ENCODE measurements around the gene GALNT18.

GALNT18 gene

GRCh38 chr11:11586465-11586864, 35.3 kb downstream of the GALNT18 start:
- DNase-seq (ENCODE audit: low spot score): no peak

- DNase-seq (ENCODE audit: low spot score): no peak
Observed at GRCh38 chr11:11584937-11585336, 36.9 kb downstream of the GALNT18 start.

DNA sequence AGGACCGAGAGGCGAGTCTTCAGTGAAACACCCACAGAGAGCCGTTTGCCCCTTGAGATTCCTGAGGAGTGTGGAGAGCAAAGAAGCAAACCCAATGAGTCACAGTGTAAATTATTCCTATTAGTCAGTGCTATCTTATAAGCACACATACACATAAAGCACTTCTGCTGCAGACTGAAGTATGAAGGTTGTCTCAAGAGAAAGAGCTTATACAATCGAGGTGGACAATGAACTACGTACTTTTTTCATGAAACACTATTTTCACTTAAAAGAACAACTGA, 37.3 kb downstream of the GALNT18 start:
- no peak for DNase-seq (ENCODE audit: low spot score)

- DNase-seq (ENCODE audit: low spot score): no peak
Observed at GRCh38 chr11:11583801-11584529, 37.8 kb downstream of the GALNT18 start.

GRCh38 chr11:11582011-11582701, 39.6 kb downstream of the GALNT18 start:
- no peak for DNase-seq (ENCODE audit: low spot score)

GRCh38 chr11:11581481-11581880, 40.3 kb downstream of the GALNT18 start:
- no peak for DNase-seq (ENCODE audit: low spot score)

- DNase-seq (ENCODE audit: low spot score): no peak
Observed at GRCh38 chr11:11580841-11581411, 40.9 kb downstream of the GALNT18 start.

- no peak for DNase-seq (ENCODE audit: low spot score)
Observed at GRCh38 chr11:11580012-11580411, 41.8 kb downstream of the GALNT18 start.

GRCh38 chr11:11579012-11579988, 42.5 kb downstream of the GALNT18 start:
- no peak for DNase-seq (ENCODE audit: low spot score)

DNA sequence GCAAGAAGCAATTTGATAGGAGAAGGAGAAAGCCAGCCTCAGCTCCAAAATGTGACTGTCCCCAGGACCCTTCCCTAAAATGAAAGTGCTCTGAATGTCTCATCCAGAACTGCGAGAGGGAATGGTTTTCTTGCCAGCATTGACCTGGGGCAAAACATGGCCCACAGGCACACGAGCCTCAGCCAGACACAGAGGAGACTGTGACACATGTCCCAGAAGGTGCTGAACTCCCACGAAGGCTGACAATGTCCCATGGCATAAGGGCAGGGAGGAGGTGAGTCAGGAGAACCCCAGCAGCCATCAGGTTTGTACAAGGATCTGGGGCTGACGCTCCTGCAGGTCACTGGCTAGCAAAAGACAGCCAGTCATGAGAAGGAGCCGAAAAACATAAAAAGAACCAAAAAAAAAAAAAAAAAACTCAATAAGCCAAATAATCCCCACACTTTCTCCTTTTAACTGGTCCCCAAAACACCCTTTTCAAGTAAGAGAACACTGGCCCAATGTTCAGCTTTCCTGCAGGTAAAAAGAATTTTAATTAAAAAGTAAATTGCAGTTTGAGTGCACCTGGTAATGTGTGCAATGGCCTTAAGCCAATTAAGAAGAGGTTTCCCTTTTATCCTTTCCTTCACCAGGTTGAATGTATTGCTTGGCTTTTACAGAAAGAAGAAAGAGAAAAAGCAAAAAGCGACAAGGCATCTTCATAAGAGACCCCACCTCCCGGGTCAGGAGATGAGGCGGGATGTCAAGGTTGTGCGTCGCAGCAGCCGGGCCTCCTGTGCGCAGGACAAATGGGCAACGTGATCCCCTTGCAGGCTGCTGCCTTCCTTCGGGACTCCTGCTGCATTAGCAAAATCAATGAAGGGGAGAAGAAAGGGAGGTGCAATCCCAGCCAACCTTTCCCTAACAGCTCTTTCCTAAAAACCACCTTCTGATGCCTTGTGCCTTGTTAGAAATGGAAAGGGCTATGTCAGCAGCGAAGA, 43.6 kb downstream of the GALNT18 start:
- no peak for DNase-seq (ENCODE audit: low spot score)

DNA sequence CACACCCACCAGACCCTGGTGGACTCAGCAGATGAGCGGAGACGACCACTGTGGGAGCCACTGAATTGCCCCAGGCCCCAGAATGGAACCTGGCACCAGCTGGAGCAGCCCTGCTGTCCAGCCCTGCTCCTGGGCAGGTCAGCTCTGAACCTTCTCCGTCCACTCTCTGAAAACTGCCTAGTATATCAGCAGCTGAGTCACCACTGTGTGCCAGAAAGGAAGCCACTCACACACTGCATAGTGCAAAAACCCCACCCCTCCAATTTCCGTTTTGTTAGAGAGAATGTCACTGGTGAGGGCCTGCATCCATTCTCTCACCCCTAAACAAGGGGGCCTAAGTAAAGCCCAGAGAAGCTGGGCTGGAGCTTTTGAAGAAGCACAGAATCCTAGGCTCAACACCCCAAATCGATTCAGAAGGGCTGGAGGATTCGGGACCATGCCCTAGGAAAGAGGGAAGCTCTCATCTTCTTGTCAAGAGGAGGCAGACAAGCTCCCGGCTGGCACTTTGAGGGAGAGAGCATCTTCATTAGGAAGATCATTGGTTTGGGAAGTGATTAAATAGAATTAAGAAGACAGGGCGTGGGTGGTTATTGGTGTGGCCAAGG, 44.5 kb downstream of the GALNT18 start:
- no peak for DNase-seq (ENCODE audit: low spot score)

GRCh38 chr11:11574373-11575287, 47.2 kb downstream of the GALNT18 start:
- DNase-seq (ENCODE audit: low spot score): no peak

GRCh38 chr11:11572386-11572785, 49.4 kb downstream of the GALNT18 start:
- DNase-seq (ENCODE audit: low spot score): no peak

DNA sequence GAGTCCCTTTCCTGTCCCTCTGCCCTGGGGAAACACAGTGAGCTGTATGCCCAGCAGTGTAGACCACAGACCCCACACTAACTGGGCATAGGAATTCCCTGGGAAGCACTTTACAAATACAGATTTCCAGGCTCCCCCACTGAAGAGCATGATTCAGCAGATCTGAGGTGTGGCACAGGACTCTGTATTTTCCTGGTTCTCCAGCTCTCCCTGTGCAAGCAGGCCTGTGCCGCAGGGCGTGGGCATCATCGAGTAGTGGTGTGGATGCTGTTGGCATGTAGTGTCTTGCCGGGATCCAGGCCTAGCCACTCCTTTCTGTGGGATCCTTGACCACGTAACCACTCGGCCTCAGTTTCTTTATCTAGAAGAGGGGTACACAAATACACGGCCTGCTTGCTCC, 49.9 kb downstream of the GALNT18 start:
- DNase-seq (ENCODE audit: low spot score): no peak

GRCh38 chr11:11570823-11571222, 51.0 kb downstream of the GALNT18 start:
- DNase-seq (ENCODE audit: low spot score): no peak

DNA sequence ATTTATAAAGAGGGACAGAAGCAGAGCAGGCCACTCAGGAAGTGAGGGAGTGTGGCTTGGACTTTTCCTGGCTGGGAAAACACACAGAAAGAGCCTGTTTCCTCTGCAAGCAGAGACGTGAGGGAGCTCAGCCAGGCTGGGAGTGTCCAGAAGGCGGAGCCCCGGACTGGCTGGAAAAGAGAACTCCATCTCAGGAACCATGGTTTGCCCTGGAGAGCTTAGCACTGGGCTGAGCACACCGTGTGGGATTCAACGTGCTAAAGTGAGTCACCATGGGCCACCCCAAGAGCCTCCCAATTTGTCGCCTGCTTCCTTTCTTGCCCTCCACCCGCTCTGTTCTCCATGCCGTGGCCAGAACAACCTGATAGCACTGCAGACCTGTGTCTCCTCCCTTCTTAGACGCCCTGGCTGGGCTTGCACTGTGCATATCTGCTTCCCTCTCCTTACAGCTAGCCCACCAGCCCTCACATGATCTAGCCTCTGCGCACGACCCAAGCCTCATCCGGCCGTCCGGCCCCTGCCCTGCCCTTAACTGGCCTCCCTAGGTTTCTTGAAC, 51.8 kb downstream of the GALNT18 start:
- DNase-seq (ENCODE audit: low spot score): no peak

- DNase-seq (ENCODE audit: low spot score): no peak
Observed at GRCh38 chr11:11568651-11569229, 53.1 kb downstream of the GALNT18 start.

DNA sequence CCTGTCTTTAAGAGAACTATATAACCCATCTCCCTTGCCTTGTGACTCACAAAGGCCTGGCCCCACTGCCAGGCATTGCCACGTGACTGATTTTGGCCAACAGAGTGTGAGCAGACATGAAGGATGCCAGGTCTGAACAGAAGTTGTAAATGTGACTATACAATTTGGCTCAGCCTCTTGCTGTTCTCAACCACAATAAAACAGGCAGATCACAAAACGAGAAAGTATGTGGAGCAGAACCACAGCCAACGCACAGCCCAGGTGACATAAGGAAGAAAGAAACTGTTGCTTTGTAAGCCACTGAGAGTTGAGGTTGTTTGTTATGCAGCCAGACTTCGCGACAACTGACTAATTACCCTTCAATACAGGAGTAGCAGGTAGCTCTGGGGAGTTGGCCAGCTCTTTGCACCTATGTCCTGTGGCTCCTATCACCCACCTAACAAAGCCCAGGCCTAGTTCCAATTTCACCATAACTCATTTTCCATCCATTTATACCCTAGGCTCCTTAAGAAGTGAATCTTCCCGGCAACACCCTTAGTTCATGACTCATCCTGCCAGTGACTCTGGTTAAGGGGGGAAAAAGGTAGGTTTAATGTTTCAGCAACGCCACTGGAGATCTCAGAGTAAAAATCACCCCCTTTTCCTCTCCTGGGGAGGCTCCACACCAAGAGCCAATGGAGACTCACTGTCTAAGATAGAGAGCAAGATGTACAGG, 53.7 kb downstream of the GALNT18 start:
- no peak for DNase-seq (ENCODE audit: low spot score)
